DMS53 (cell line): Measurements from ENCODE around the gene FRMD5.
A peak's percentile ranks its signal among the peaks of the same experiment; 100 is the strongest.

ENCODE experiments used
- DNase-seq: peaks from one replicate; lab custom pipeline; 2025; lab: John Stamatoyannopoulos, UW

Gene FRMD5

DNA sequence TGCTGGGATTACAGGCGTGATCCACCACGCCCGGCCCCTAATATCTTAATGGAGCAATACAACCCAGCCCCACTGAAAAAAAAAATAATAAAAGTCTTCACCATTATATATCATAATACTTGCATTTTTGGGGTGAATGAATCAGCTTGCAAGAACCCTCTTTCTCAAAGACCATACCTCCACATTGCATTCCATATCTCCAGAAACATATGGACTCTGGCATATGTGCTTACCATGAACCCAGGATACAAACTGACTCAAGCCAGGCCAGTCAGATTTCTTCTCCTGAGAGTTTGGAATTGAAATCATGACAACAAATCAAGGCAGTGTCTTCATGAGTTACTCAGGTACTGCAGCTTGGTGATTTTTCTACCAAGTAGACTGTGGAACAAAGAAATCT is 101.2 kb downstream of the FRMD5 start:
- no peak for DNase-seq

DNA sequence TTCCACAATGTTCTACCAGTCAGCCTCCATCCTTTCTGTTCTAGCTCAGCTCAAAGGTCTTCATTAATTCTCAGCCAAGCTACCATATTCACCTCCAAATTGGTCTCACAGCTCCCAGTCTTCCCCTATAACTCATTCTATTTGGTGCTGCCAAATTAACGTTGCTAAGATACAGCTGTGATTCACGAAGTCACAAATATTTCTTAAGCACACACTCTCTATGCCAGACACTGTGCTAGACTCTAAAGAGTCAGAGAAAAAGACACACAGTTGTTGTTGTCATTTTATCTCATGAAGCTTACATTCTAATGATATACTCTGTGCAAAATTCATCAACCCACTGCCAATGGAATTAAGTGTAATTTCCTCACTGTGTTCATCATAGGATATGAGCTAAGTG is 102.8 kb downstream of the FRMD5 start:
- no peak for DNase-seq

DNA sequence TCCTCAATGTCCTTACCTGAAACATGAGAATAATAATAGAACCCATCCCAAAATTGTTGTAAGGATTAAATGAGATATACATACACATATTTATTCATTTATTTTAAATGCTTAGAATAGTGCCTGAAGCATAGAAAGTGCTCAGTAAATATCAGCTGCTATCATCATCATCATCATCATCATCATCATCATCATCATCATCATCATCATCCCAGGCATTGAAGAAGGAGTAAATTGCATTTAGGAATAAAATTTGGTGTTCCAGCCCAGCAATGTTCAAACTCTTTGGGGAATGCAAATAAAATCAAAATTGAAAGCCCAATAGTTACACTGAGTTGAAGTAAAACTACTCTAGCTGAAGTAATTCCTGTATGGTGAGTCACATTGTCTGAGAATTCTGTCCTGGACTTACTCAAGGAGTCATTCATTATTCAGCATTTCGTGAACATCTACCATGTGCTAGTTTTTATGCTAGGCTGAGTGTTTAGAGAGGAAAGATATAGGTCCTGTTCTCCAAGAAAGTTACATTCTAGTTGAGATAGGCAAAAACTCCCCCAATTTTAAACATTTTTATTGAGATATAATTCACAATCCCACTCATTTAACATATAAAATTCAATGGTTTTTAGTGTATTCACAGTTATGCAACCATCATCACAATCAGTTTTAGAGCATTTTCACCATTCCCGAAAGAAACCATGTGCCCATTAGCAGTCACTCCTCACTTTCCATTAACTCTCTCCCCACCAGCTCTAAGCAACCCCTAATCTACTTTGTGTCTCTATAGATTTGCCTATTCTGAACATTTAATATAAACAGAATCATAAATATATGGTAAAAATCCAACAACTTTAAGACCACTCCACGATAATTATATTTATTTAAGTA is 107.2 kb downstream of the FRMD5 start:
- DNase-seq: peak; percentile 1

DNA sequence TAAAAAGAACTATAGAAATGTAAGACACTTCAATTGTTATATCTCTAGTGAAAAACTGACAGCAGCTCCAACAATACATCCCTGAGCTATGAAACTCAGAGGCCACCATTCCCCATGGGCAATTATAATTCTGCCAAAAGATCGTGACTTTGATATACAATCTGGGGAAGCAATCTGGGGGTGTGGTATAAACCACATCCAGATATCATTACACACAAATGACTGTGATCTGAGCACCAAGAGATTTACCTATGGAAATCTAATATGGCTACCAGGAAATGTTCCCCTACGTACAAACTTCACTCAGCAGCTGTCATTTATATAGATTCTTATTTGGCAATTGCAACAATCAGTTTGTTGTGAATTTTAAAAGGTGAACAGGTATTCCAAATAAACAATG is 110.3 kb downstream of the FRMD5 start:
- no peak for DNase-seq

DNA sequence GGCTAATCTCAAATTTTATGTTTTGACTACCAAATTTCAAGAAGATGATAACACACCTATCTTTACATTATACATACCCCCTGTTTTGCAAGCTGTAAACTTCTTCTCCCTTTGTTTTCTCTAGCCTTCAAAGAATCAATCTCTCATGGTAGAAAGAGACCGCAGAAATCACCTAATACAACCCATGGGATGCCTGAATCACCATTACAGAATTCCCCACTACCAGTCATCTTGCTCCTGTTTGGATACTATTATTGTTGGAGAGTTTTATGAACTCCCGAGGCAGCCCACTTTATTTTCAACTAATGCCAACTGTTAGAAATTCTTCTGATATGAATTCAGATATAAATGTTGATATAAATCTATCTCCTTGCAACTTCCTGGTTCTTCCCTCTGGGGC is 110.9 kb downstream of the FRMD5 start:
- DNase-seq: no peak

DNA sequence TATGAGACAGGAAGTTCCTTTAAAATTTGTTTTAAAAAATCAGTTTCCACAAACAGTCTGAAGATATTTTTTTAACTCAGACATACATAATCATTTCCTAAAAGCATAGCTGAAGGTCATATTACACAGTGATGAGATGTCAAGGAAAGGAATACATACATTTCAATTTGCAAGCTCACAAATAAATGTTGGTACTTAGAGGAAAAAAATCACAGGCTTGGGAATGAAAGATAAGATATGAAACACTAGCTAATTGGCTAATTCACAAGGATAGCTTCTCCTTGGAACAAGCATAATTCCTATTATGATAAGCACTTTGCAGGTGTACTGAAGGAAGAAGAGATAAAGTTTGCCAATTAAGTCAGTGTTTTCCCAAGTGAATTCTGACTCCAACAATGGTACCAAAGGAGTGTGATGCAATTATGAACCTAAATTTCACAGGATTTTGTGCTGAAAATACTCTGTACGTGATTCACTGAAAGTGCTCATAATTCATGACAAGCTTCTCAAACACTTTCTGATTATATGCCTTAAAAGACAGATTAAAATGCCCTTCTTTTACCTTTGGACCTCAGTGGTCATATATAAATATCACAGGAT is 112.4 kb downstream of the FRMD5 start:
- DNase-seq: no peak

DNA sequence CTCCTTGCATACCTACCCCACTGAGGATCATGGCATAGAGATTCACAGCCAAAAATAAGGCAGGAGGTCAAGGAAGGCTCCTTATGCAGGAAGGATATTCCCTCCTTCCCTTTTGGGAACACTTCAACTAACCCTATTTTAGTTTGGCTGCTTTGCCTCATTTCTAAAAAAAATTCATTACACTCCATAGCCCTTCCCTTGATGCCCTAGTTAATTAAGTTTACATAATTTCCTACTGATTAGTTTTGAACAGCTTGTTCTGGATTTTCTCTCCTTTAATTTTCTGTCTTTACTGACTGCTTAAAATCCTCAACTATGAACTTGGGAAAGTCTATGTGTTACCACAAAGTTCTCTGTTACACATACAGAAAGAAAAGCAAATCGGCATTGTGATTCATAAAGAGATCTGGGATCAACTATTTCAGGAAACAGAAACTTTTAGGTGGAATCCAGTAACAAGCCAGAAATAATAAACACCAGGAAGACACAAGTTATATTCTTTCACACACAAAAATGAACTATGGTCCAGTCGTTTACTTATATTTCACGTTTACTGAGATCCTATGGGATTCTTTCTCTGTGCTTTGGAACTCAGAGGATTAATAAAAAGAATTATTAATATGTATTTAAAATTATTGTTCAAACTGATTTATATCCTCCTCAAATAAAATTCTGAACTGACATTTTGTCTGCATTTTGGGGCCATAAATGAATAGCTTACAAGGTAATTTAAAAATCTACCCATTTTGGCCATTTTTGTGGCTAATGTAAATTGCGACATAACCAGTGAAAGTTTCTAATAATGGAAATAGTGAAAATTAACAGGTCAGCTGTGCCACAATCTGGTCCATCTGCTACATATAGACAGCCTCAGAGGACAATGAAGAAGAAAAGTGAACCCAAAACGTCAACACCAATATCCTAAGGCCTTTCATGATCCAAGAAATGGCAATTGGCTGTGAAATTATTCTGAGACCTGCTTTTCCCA is 113.8 kb downstream of the FRMD5 start:
- DNase-seq: no peak

DNA sequence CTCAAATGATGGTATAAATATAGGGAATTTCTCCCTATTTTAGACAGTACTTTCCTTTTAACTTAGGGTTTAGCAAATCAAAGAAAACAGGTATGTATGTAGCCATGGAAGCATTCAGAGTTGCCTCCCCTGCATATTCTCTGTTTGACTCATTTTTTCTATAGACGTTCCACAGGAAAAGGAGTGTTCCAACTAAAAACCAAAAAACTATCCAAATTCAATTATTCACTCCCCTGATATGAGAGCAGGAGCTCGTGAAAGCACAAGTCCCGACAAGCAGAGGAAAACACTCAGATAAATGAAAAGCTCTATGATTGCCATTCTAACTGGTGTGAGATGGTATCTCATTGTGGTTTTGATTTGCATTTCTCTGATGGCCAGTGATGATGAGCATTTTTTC is 119.5 kb downstream of the FRMD5 start:
- DNase-seq: no peak

DNA sequence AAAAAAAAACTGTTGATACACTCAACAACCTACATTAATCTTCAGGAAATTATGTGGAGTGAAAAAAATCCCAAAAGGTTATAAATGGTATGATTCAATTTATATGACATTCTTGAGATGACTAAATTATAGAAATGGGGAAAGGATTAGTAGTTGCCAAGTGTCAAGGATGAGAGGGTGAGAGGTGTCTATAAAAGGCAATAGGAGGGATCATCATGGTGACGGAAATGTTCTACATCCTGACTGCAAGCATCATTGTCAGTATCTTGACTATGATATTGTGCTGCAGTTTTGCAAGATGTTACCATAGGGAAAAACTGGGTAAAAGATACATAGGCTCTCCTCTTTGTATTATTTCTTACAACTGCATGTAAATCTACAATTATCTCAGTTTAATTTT is 125.6 kb downstream of the FRMD5 start:
- no peak for DNase-seq

DNA sequence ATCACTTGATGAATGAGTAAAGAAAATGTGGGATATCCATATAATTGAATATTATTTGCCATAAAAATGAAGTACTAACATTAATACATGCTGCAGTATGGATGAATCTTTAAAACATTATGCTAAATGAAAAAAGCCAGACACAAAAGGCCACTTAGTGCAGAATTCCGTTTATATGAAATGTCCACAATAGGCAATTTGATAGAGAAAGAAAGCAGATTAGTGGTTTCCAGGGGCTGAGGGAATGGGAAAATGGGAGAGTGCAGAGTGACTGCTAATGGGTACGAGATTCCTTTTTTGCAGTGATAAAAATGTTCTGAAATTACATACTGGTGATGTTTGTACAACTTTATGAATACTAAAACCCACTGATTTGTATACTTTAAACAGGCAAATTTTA is 126.7 kb downstream of the FRMD5 start:
- no peak for DNase-seq

DNA sequence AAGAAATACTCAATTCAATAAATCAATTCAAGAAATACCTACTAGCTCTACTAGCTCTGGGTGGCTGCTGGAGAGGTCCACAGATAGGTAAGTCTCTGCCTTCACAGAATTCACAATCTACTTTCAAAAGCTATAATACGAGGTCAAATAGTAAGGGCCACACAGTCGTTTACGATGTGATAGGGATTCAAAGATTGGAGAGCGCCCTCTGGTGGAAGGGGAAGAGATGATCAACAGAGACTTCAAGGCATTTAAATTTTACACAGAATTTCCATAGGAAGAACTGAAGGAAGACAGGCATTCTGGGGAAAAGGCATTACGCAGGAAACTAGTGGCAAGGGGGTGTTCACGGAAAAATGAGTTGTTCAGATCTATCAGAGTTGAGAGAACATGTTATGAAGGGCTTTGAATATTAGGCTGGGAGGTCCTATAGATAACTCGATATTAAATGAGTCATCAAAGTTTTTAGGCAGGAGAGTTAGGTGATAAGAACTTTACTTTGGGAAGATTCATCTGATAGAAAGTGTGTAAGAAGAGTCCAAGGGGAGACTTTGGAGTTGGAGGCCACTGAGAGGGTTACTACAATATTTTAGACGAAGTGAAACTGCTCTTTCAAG is 128.8 kb downstream of the FRMD5 start:
- peak; percentile 87 for DNase-seq

DNA sequence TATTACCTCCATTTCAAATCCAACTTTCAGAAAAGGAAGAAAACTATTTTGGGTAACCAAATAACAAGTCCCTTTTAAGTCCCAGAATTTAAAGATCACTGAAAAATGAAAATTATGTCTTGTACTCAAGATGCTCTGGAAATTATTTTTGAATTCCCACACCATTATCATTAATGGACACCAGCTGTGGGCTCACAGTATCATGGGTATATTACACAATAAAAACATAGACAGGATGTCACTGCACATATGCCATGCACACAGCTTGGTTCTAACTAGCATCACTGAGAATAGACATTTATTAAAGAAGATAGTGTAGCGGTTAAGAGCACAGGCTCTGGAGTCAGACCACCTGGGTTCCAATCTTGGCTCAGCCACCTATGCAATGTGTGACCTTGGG is 130.4 kb downstream of the FRMD5 start:
- no peak for DNase-seq

DNA sequence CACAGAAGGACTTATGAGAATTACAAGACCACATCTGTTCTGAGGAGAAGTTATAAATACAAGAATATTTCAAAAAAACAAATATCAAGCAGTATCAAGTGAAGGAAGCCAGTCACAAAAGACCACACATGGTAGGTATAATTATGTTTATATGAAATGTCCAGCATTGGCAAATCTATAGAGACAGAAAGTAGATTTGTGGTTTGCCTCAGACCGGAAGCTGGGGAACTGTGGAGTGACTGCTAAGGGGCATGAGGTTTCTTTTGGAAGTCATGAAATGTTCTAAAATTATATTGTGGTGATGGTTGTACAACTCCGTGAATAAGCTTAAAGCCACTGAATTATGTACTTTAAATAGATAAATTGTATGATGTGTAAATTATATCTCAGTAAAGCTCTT is 136.9 kb downstream of the FRMD5 start:
- DNase-seq: no peak

DNA sequence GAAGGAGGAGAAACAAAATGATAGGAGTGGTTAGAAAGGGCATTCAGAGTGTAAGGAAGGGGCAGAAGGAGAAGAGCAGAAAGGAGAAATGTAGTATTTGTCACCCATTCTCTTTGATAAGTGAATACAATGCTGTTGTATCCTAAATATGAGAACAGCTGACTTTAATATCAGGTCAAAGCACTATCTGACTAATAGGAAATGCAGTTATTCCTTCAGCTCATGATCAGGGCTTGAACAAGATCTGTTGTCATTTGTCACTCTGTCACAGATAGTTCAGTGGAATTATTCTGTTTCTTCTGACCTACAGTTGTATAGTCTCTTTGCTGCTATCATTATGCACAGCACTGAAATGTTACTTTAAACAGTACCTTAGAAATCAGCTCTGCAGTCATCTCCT is 149.4 kb downstream of the FRMD5 start:
- DNase-seq: no peak

DNA sequence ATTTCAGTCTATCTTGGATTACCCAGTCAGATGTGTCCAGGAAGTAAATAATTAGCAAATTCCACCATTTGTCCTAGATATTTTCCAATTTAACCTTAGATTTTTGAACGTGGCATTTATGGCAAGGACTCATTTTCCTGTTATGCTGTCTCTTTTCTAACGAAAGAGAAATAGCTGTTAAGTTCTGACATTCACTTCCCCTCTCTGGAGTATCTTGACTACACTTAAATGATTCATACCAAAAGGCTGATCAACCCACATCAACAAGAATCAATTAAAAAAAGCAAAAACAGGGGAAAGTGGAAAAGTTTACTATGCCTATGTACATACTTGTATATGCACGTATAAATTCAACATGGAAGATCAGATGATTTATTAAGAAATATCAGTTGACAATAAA is 149.9 kb downstream of the FRMD5 start:
- DNase-seq: no peak

DNA sequence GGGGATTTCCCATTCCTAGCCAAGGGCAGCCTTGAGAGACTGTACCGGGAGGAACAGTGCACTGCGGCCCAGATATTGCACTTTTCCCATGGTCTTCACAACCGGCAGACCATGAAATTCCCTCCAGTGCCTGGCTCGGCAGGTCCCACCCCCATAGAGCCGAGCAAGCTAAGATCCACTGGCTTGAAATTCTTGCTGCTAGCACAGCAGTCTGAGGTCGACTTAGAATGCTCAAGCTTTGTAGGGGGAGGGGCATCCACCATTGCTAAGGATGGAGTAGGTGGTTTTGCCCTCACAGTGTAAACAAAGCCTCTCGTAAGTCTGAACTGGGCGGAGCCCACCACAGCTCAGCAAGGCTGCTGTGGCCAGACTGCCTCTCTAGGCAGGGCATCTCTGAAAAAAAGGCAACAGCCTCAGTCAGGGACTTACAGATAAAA is 156.3 kb downstream of the FRMD5 start:
- peak; percentile 42 for DNase-seq

DNA sequence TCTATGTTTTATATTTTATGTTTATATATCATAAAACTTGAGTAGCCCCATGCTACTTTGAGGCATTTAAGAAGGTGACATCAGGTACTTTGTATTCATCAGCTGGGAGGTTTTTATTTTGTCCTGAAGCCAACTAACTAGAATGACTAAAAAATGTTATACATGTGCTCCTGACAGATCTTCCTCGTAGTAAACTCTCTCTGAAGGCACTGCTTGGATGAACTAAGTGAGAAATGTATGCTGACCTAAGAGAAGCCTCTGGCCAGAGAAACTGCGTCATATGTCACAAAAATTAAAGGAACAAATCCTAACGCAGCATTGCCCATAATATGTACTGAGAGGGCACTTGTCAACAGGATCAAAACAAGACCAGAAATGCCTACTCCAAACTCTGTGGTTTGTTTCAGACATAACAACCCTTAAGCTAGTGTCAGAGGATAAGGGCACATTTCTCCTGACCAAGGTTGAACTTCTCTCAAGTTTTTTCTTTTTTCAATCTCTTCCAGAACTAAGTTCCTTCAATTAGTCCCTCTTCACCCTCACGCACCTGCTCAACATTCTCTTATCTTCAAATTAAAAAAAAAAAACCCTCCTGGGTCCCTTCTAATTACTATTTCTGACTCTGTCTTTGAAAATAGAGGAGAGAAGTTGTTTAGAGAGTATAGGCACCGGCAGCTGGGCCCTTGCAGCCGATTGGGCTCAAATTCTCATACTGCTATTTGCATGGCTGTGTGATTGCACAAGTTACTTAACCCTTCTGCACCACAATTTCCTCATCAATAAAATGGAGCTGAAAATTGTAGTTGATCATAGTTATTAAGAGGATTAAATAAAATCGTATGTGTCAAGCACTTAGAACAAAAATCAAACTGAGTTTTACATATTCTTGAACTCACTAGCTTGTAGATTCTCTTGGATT is 159.0 kb downstream of the FRMD5 start:
- no peak for DNase-seq

DNA sequence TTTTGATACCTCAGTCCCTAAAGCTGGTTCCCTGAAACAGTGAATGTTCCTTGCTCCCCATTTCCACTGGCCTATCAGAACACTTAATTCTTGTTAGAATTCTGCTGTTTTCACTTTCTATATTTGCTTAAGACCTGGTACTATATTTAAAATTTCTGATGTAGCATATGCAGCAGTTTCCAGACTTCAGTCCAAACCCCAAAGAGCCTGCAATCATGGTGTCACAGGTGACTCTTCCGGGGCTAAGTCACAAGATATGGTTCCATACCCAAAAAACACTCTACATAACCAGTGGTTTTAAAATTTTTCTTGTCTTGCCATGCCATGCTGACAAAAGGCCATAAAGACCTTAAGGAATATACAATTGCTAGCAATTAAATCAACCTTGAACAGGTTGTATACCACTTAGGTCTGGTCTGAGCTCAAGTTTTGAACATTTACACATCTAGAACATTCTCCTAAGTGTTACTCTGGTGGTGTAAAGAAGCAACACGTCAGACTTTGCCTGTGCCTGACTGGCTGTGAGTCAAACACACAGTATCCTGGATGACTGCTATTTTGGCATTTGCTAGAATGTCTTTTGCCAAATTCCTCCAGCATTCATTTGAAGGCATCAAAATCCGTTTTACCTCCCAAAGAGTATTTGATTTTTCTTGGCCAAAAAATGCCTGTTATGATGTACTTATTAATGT is 160.0 kb downstream of the FRMD5 start:
- no peak for DNase-seq

DNA sequence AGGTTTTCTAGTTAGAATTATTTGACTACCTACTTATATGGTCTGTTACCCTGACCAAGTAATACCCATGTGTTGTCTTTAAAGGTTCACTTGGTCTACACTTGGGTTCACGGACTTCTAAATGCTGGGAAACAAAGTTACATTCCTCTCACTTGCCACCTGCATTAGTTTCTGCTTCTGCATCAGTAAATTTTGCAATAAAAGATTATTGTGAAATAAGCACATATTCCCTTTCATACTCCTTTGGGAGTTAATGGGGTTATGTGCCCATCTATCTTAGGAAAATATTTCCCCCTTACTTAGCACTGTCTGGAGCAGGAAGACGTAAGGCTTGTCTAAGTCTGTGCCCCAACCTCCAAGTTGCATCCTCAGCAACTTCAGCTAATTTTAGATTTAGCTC is 160.7 kb downstream of the FRMD5 start:
- no peak for DNase-seq

DNA sequence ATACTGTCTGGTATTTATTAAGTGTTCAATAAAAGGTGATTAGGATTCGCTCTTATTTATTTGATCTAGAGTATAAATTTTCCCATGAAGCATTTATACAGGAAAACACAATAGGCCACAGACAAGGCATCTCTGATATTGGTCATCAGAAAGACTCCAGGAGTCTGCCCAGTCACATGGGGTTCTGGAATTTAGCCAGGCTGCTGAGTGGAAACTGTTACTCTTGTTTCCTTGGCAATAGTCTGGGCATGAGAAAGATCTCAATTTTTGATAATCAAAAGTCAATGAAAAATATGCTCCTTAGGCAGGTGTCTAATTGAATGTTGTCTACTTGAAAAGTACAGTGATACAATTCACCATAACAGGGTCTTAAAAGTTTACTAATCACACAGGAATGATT is 161.2 kb downstream of the FRMD5 start:
- peak; percentile 7 for DNase-seq
